B cell (primary cell): ENCODE measurements around the gene CCDC8.

ENCODE experiments used
- EZH2 ChIP-seq: IDR thresholded peaks from 2 replicates; pipeline ENCODE4 v1.6.1; 2012; ENCODE audit warnings: borderline replicate concordance, low read depth, mild to moderate bottlenecking, moderate library complexity, low read length; ENCODE audit not compliant: insufficient read depth, poor library complexity, severe bottlenecking
- TF ChIP-seq, protein P1 (sequence below): fragments of 200-600 bp; IDR thresholded peaks from one replicate; pipeline ENCODE4 v1.8.0; 2022; ENCODE audit warnings: antibody characterized with exemption, mild to moderate bottlenecking

DNA sequence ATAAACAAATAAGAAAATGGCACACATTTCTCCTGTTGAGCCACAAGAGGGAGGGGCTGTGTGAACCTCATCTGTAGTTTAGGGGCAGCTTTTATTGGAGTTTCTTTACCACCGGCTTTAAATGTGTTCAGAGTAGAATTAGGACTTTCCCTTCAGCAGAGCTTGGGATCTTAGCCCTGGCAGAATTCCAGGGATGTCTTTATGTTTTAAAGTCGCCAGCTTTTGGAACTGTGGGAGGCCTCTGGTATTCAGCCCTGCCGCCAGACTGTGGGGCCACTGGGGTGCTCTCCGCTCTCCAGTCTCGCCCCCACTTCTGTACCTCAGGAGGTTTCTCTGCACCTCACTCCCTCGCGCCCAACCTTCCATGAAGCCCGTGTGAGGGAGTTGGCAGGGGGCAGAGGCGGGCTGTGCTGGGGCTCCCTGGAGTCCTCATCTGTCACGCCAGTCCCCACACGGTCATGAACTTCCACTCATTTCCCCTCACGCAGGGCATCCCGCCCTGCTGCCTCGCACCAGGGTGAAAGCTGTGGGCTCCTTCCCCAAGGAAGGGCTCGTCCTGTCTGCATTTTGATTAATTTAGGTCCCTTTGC is 31.5 kb downstream of the CCDC8 start:
- TF ChIP-seq, protein P1, sequence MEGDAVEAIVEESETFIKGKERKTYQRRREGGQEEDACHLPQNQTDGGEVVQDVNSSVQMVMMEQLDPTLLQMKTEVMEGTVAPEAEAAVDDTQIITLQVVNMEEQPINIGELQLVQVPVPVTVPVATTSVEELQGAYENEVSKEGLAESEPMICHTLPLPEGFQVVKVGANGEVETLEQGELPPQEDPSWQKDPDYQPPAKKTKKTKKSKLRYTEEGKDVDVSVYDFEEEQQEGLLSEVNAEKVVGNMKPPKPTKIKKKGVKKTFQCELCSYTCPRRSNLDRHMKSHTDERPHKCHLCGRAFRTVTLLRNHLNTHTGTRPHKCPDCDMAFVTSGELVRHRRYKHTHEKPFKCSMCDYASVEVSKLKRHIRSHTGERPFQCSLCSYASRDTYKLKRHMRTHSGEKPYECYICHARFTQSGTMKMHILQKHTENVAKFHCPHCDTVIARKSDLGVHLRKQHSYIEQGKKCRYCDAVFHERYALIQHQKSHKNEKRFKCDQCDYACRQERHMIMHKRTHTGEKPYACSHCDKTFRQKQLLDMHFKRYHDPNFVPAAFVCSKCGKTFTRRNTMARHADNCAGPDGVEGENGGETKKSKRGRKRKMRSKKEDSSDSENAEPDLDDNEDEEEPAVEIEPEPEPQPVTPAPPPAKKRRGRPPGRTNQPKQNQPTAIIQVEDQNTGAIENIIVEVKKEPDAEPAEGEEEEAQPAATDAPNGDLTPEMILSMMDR = no peak
- TF ChIP-seq EZH2 = no peak
